Measurements from ENCODE around the gene MCCC2. TPM values are rescaled to one million over a fixed set of nuclear protein-coding genes. Genes with fewer than 3 reads are reported as not detected.
"Not testable (repeated sequence)": the region's sequence is repeated elsewhere in the genome, so short reads cannot be mapped to it uniquely, and the experiment has no call there.

MCCC2 gene
- total RNA-seq, 1 experiment from 2014 or later, result 32.2 TPM

- H3K27ac ChIP-seq (ENCODE audit: low read length); ATAC-seq; H3K4me1 ChIP-seq (ENCODE audit: insufficient read depth, low read length); H3F3A ChIP-seq (ENCODE audit: low read length, unreplicated experiment); H4K20me1 ChIP-seq (ENCODE audit: low read length); H3K4me3 ChIP-seq (ENCODE audit: low read length); H3K79me2 ChIP-seq (ENCODE audit: low read length); intact Hi-C loops (cut with micrococcal nuclease); H3K9ac ChIP-seq (ENCODE audit: low read length); H3K27me3 ChIP-seq (ENCODE audit: low read length); H2AFZ ChIP-seq (ENCODE audit: low read length); BruUV-seq (replicated peaks); H3K4me2 ChIP-seq (ENCODE audit: low read length); POLR2A ChIA-PET (ENCODE audit: unreplicated experiment); H3K9me3 ChIP-seq (ENCODE audit: low read length); H3K9me2 ChIP-seq (replicated peaks; ENCODE audit: low read length); CTCF ChIA-PET; DNase-seq: not testable (repeated sequence)
- peaks cover 22% of the 10 kb centered on the region for H3K36me3 ChIP-seq (ENCODE audit: low read depth, low read length)
Observed at GRCh38 chr5:71552026-71552749, 35.0 kb upstream of the MCCC2 start.

GRCh38 chr5:71563161-71563560 is 24.0 kb upstream of the MCCC2 start:
- no peak for ATAC-seq
- Histone ChIP-seq H3F3A (ENCODE audit: low read length, unreplicated experiment) (no peaks in the 10 kb centered on the region), H3K36me3 (ENCODE audit: low read depth, low read length) (peaks cover 3% of the 10 kb centered on the region; the same call in 1 of the 2 replicates), H3K27ac (ENCODE audit: low read length) (no peak overlapping the region), H3K9ac (ENCODE audit: low read length) (no peak overlapping the region), H2AFZ (ENCODE audit: low read length) (no peak overlapping the region), H3K9me3 (ENCODE audit: low read length) (no peaks in the 10 kb centered on the region), H3K4me1 (ENCODE audit: insufficient read depth, low read length) (no peaks in the 10 kb centered on the region), H3K27me3 (ENCODE audit: low read length) (no peaks in the 10 kb centered on the region), H3K9me2 (replicated peaks; ENCODE audit: low read length) (no peaks in the 10 kb centered on the region), H3K79me2 (ENCODE audit: low read length) (no peaks in the 10 kb centered on the region), H3K4me2 (ENCODE audit: low read length) (no peak overlapping the region), H4K20me1 (ENCODE audit: low read length) (no peaks in the 10 kb centered on the region), H3K4me3 (ENCODE audit: low read length) (no peak overlapping the region)
- intact Hi-C loops (cut with micrococcal nuclease), result no loop called here
- DNase-seq, result no peak
- BruUV-seq (replicated peaks), result no TSS peak
- POLR2A ChIA-PET (ENCODE audit: unreplicated experiment), result interaction anchor here (0.7 kb wide), 1 partner anchor 195 kb away, joined by 3 read pairs; no protein-coding TSS in a partner anchor
- CTCF ChIA-PET, result no interaction called here
- TF ChIP-seq EZH2phosphoT487 (IDR thresholded peaks at IDR 0.05; ENCODE audit: borderline replicate concordance, low read length) (no peak), EZH2 (IDR thresholded peaks at IDR 0.05; ENCODE audit: low read length, unreplicated experiment) (no peak), CTCF (conservative IDR thresholded peaks at IDR 0.05; ENCODE audit: low read depth, low read length) (no peak)

GRCh38 chr5:71564895-71565294 is 22.2 kb upstream of the MCCC2 start:
- CTCF ChIA-PET, result no interaction called here

More at GRCh38 chr5:71564895-71565294, 22.2 kb upstream of the MCCC2 start:
- H3K36me3 ChIP-seq (ENCODE audit: low read depth, low read length), result peaks cover 3% of the 10 kb centered on the region; the same call in 1 of the 2 replicates
- H3K4me1 ChIP-seq (ENCODE audit: insufficient read depth, low read length), result no peaks in the 10 kb centered on the region
- no peak overlapping the region for H3K9ac ChIP-seq (ENCODE audit: low read length)
- no peaks in the 10 kb centered on the region for H3F3A ChIP-seq (ENCODE audit: low read length, unreplicated experiment)
- H4K20me1 ChIP-seq (ENCODE audit: low read length), result no peaks in the 10 kb centered on the region
- DNase-seq (no peak), ATAC-seq (no peak)
- no TSS peak for BruUV-seq (replicated peaks)
- H2AFZ ChIP-seq (ENCODE audit: low read length), result no peak overlapping the region
- H3K9me2 ChIP-seq (replicated peaks; ENCODE audit: low read length), result no peaks in the 10 kb centered on the region
- no peak overlapping the region for H3K27ac ChIP-seq (ENCODE audit: low read length)
- POLR2A ChIA-PET (ENCODE audit: unreplicated experiment), result no interaction called here
- no peak for TF ChIP-seq EZH2 (IDR thresholded peaks at IDR 0.05; ENCODE audit: low read length, unreplicated experiment)
- no peak for TF ChIP-seq EZH2phosphoT487 (IDR thresholded peaks at IDR 0.05; ENCODE audit: borderline replicate concordance, low read length)
- TF ChIP-seq CTCF (conservative IDR thresholded peaks at IDR 0.05; ENCODE audit: low read depth, low read length), result no peak
- intact Hi-C loops (cut with micrococcal nuclease), result no loop called here
- no peaks in the 10 kb centered on the region for H3K79me2 ChIP-seq (ENCODE audit: low read length)
- H3K4me2 ChIP-seq (ENCODE audit: low read length), result no peak overlapping the region
- H3K9me3 ChIP-seq (ENCODE audit: low read length), result no peaks in the 10 kb centered on the region
- H3K27me3 ChIP-seq (ENCODE audit: low read length), result no peaks in the 10 kb centered on the region
- H3K4me3 ChIP-seq (ENCODE audit: low read length), result no peak overlapping the region
